DOHH2 (cell line): ENCODE results near the gene KCNMA1.

Experiments used
- H3F3A ChIP-seq: fragments of 200-600 bp; sonication (generic), shearing (Covaris generic); 2 replicates; pipeline ENCODE4 v1.6.0; 2016; ENCODE audit warnings: antibody characterized with exemption, mild to moderate bottlenecking; ENCODE audit not compliant: control insufficient read depth, insufficient read depth
- H3K27ac ChIP-seq: fragments of 200-600 bp; sonication (generic); 2 replicates; pipeline ENCODE4 v1.5.1; 2014; ENCODE audit warnings: low read depth, mild to moderate bottlenecking, low read length, moderate library complexity
- H3K27me3 ChIP-seq: fragments of 200-600 bp; sonication (generic); 2 replicates; pipeline ENCODE4 v1.6.1; 2014; ENCODE audit warnings: mild to moderate bottlenecking, low read length, mixed read lengths; ENCODE audit not compliant: control insufficient read depth
- H3K36me3 ChIP-seq: fragments of 200-600 bp; sonication (generic); 2 replicates; pipeline ENCODE4 v1.6.1; 2014; ENCODE audit warnings: mild to moderate bottlenecking, low read length, moderate library complexity, mixed read lengths; ENCODE audit not compliant: control insufficient read depth
- H3K4me1 ChIP-seq: fragments of 200-600 bp; sonication (generic); 2 replicates; pipeline ENCODE4 v1.6.1; 2014; ENCODE audit warnings: mild to moderate bottlenecking, low read length, mixed read lengths; ENCODE audit not compliant: control insufficient read depth
- H3K4me2 ChIP-seq: fragments of 200-600 bp; sonication (generic); 2 replicates; pipeline ENCODE4 v1.6.0; 2014; ENCODE audit warnings: mild to moderate bottlenecking, low read length, moderate library complexity
- H3K4me3 ChIP-seq: fragments of 200-600 bp; sonication (generic); 2 replicates; pipeline ENCODE4 v1.5.1; 2014; ENCODE audit warnings: mild to moderate bottlenecking, low read length, mixed read lengths
- H3K79me2 ChIP-seq: fragments of 200-600 bp; sonication (generic); 2 replicates; pipeline ENCODE4 v1.6.1; 2014; ENCODE audit warnings: mild to moderate bottlenecking, low read length, mixed read lengths; ENCODE audit not compliant: control insufficient read depth
- H3K9me2 ChIP-seq: fragments of 200-600 bp; sonication (generic); replicated peaks from 2 replicates; pipeline ENCODE4 v1.6.1; 2014; ENCODE audit warnings: mild to moderate bottlenecking, low read length, mixed read lengths; ENCODE audit not compliant: control insufficient read depth
- H3K9me3 ChIP-seq: fragments of 200-600 bp; sonication (generic); 2 replicates; pipeline ENCODE4 v1.6.1; 2014; ENCODE audit warnings: antibody characterized with exemption, low read length, mixed read lengths; ENCODE audit not compliant: control insufficient read depth, insufficient read depth
- H4K20me1 ChIP-seq: fragments of 200-600 bp; sonication (generic); 2 replicates; pipeline ENCODE4 v1.6.0; 2014; ENCODE audit warnings: low read depth, mild to moderate bottlenecking, antibody characterized with exemption, low read length, moderate library complexity; ENCODE audit not compliant: control insufficient read depth, insufficient read depth
- CTCF ChIP-seq: fragments of 200-600 bp; sonication (generic); IDR thresholded peaks from one replicate; pipeline ENCODE4 v1.5.1; 2014; ENCODE audit warnings: antibody characterized with exemption, mild to moderate bottlenecking, low read depth, low read length; ENCODE audit not compliant: poor library complexity, severe bottlenecking
- EZH2phosphoT487 ChIP-seq: fragments of 200-600 bp; sonication (generic); IDR thresholded peaks from 2 replicates; pipeline ENCODE4 v1.6.1; 2017; ENCODE audit warnings: borderline replicate concordance, mild to moderate bottlenecking, antibody characterized with exemption, low read length, moderate library complexity, mixed read lengths

Gene KCNMA1

GRCh38 chr10:77518910-77519274 is 118.7 kb downstream of the KCNMA1 start:
- H3F3A ChIP-seq: no peaks in the 10 kb centered on the region
- no peaks in the 10 kb centered on the region; the same call in 1 of the 2 replicates for H3K4me1 ChIP-seq
- H3K9me2 ChIP-seq: no peaks in the 10 kb centered on the region
- no peak overlapping the region for H3K4me2 ChIP-seq
- peaks cover 2% of the 10 kb centered on the region for H3K27me3 ChIP-seq
- TF ChIP-seq EZH2phosphoT487 (no peak), CTCF (no peak)
- H3K9me3 ChIP-seq: no peaks in the 10 kb centered on the region
- no peaks in the 10 kb centered on the region for H3K36me3 ChIP-seq
- H3K4me3 ChIP-seq: no peak overlapping the region
- H3K79me2 ChIP-seq: no peaks in the 10 kb centered on the region
- H3K27ac ChIP-seq: no peak overlapping the region
- no peaks in the 10 kb centered on the region for H4K20me1 ChIP-seq

GRCh38 chr10:77518241-77518909 is 119.2 kb downstream of the KCNMA1 start:
- H3K27me3 ChIP-seq: peaks cover 7% of the 10 kb centered on the region
- no peak overlapping the region for H3K4me3 ChIP-seq
- no peaks in the 10 kb centered on the region for H3K36me3 ChIP-seq
- TF ChIP-seq EZH2phosphoT487: no peak
- no peak for TF ChIP-seq CTCF
- H3K27ac ChIP-seq: no peak overlapping the region
- no peaks in the 10 kb centered on the region for H3F3A ChIP-seq
- H3K9me2 ChIP-seq: no peaks in the 10 kb centered on the region
- H4K20me1 ChIP-seq: no peaks in the 10 kb centered on the region
- H3K4me2 ChIP-seq: no peak overlapping the region
- H3K4me1 ChIP-seq: no peaks in the 10 kb centered on the region; the same call in 1 of the 2 replicates
- no peaks in the 10 kb centered on the region for H3K9me3 ChIP-seq
- no peaks in the 10 kb centered on the region for H3K79me2 ChIP-seq

DNA sequence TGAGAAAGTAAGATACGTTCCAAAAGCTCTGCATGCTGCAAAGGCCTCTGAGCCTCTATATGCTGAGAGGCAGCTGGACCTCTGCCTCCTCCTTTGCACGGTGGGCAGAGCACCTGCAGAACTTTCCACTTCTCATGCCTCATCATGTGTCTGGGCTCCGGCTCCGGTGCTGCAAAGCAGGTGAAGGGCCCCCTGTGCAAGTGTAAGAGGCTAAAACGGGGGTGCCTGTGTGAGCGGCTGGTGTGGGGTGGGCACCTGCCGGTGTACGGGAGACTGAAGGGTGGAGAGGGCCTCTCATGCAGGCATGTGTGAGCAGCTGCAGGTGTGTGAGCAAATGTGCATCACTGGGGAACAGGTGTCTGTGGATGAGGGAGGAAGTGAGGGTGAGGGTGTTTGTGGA is 121.0 kb downstream of the KCNMA1 start:
- Histone ChIP-seq H4K20me1 (no peaks in the 10 kb centered on the region), H3K27me3 (peaks cover 10% of the 10 kb centered on the region), H3F3A (no peaks in the 10 kb centered on the region), H3K9me3 (no peaks in the 10 kb centered on the region), H3K4me2 (no peak overlapping the region), H3K36me3 (no peaks in the 10 kb centered on the region), H3K79me2 (no peaks in the 10 kb centered on the region), H3K27ac (no peak overlapping the region), H3K4me1 (no peaks in the 10 kb centered on the region), H3K9me2 (no peaks in the 10 kb centered on the region), H3K4me3 (no peak overlapping the region)
- TF ChIP-seq CTCF (no peak), EZH2phosphoT487 (no peak)
